HepG2 (cell line): ENCODE results near the gene RHBDF2. TPM values are rescaled to one million over a fixed set of nuclear protein-coding genes. Genes with fewer than 3 reads are reported as not detected.

Experiments
- CEBPG ChIP-seq: IDR thresholded peaks from 2 replicates; pipeline ENCODE4 v1.6.1; 2016
- GABPA ChIP-seq, 2 experiments: IDR thresholded peaks; 2 replicates each; pipeline ENCODE4 v1.6.1; 2011 to 2016; ENCODE audit warnings: low read depth in 2 of 2, low read length in 1 of 2, missing biosample characterization in 1 of 2, missing genetic modification characterization in 1 of 2
- JUNB ChIP-seq: sonication (generic); formaldehyde crosslinking; IDR thresholded peaks from 2 replicates; pipeline ENCODE4 v1.8.0; 2022; ENCODE audit warnings: missing genetic modification reagents, mild to moderate bottlenecking, borderline replicate concordance
- TEAD3 ChIP-seq: optimal IDR thresholded peaks from 2 replicates; pipeline ENCODE3; 2016; ENCODE audit warnings: borderline replicate concordance
- ZNF350 ChIP-seq: sonication (generic); formaldehyde crosslinking; IDR thresholded peaks from 2 replicates; pipeline ENCODE4 v1.4.0; 2020; ENCODE audit warnings: mild to moderate bottlenecking, low read depth, missing genetic modification reagents, borderline replicate concordance
- ZSCAN31 ChIP-seq: sonication (generic); formaldehyde crosslinking; IDR thresholded peaks from 2 replicates; pipeline ENCODE4 v1.5.0; 2020; ENCODE audit warnings: low read depth, mild to moderate bottlenecking, missing genetic modification reagents
- polyA plus RNA-seq, 8 experiments: library from polyadenylated mRNA; depleted of rRNA in 3 of 8; stranded (reverse) in 7 of 8; unstranded in 1 of 8; fragments of >200 nt; fragmentation: Illumina TruSeq in 4 of 8; extraction: Trizol in 4 of 8; gene quantifications; 2 replicates each; pipeline versions ENCODE4 v1.2.1 to v1.2.3, GENCODE V29; 2011 to 2016; ENCODE audit warnings: low read depth in 4 of 8, missing spikeins in 1 of 8, mixed read lengths in 1 of 8; ENCODE audit not compliant: insufficient read depth in 1 of 8
- total RNA-seq, 5 experiments: library from RNA; depleted of rRNA; stranded (reverse); fragments of >200 nt; fragmentation: Illumina TruSeq; extraction: Trizol; gene quantifications; 2 replicates each; pipeline ENCODE4 v1.2.3, GENCODE V29; 2016; ENCODE audit warnings: low read depth in 1 of 5
- TF ChIP-seq, protein P1 (sequence below): sonication (generic); formaldehyde crosslinking; IDR thresholded peaks from one replicate; pipeline ENCODE4 v1.5.1; 2020; ENCODE audit warnings: mild to moderate bottlenecking, missing genetic modification reagents; ENCODE audit errors: not compliant biosample characterization

RHBDF2 gene
- total and polyA plus RNA-seq, 2 of the 13 experiments (the other 11 are each of a cell fraction or from before 2014, with no cell fraction given): 7.8 to 24.2 TPM

DNA sequence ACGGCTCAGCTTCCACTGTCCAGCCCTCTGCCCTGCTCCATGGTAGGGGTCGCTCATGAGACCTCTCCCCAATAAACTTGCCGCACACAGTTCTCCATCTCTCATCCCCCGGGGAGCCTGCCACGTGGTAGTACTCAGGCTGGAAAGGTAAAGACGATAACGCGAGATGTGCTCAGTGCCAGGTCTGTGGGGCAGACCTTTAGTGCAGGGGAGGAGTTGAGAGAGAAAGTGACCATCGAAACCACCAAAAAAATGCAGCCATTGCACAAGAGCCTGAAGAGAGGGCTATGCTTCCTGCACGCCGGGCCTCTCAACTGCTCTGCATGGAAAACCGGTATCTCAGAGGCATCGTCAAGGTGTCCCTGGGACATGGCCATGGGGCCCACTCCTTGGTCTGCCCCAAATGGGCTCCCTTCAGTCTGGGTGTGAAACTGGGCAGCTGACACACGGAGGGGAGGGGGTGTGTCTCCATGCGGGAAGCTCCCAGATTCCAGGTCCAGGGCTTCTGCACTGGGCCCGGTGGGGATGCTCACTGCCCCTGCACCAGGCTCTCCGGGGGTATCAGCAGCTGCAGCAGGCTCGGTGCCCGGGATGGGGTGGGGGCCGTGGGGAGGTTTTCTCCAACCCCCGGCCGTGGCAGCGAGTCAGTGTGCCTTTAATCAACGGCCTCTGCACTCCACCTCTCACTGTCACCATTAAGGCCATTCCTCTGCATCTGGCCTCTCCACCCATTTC lies 38.5 kb downstream of the RHBDF2 start (continued):
- TF ChIP-seq ZNF350 (CRISPR knock-in tag) (0 out of 2 replicates have a peak, but pooled peaks have one; percentile 20), ZSCAN31 (CRISPR knock-in tag) (0 out of 2 replicates have a peak, but pooled peaks have one; percentile 16), GABPA (IDR thresholded peaks at IDR 0.05; ENCODE audit: low read depth, low read length) (no peak), GABPA (CRISPR knock-in tag; IDR thresholded peaks at IDR 0.05; ENCODE audit: low read depth) (no peak), TEAD3 (CRISPR knock-in tag) (peak; percentile 40), JUNB (CRISPR knock-in tag) (no peak), CEBPG (peak; percentile 52)
- TF ChIP-seq, protein P1, sequence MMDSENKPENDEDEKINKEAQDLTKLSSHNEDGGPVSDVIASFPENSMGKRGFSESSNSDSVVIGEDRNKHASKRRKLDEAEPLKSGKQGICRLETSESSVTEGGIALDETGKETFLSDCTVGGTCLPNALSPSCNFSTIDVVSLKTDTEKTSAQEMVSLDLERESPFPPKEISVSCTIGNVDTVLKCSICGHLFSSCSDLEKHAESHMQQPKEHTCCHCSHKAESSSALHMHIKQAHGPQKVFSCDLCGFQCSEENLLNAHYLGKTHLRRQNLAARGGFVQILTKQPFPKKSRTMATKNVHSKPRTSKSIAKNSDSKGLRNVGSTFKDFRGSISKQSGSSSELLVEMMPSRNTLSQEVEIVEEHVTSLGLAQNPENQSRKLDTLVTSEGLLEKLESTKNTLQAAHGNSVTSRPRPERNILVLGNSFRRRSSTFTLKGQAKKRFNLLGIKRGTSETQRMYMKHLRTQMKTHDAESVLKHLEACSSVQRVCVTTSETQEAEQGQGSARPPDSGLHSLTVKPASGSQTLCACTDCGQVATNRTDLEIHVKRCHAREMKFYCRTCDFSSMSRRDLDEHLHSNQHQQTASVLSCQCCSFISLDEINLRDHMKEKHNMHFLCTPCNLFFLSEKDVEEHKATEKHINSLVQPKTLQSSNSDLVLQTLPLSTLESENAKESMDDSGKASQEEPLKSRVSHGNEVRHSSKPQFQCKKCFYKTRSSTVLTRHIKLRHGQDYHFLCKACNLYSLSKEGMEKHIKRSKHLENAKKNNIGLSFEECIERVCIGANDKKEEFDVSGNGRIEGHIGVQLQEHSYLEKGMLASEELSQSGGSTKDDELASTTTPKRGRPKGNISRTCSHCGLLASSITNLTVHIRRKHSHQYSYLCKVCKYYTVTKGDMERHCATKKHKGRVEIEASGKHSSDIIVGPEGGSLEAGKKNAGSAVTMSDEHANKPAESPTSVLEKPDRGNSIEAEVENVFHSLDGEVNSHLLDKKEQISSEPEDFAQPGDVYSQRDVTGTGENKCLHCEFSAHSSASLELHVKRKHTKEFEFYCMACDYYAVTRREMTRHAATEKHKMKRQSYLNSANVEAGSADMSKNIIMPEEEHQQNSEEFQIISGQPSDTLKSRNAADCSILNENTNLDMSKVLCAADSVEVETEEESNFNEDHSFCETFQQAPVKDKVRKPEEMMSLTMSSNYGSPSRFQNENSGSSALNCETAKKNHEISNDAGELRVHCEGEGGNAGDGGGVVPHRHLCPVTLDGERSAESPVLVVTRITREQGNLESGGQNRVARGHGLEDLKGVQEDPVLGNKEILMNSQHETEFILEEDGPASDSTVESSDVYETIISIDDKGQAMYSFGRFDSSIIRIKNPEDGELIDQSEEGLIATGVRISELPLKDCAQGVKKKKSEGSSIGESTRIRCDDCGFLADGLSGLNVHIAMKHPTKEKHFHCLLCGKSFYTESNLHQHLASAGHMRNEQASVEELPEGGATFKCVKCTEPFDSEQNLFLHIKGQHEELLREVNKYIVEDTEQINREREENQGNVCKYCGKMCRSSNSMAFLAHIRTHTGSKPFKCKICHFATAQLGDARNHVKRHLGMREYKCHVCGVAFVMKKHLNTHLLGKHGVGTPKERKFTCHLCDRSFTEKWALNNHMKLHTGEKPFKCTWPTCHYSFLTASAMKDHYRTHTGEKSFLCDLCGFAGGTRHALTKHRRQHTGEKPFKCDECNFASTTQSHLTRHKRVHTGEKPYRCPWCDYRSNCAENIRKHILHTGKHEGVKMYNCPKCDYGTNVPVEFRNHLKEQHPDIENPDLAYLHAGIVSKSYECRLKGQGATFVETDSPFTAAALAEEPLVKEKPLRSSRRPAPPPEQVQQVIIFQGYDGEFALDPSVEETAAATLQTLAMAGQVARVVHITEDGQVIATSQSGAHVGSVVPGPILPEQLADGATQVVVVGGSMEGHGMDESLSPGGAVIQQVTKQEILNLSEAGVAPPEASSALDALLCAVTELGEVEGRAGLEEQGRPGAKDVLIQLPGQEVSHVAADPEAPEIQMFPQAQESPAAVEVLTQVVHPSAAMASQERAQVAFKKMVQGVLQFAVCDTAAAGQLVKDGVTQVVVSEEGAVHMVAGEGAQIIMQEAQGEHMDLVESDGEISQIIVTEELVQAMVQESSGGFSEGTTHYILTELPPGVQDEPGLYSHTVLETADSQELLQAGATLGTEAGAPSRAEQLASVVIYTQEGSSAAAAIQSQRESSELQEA (CRISPR knock-in tag): no peak
- TF ChIP-seq, all 625 proteins: peak for 12
